GM23338 (cell line): ENCODE results near the gene BUB1. TPM values are rescaled to one million over a fixed set of nuclear protein-coding genes. Genes with fewer than 3 reads are reported as not detected.

ENCODE experiments used
- ATAC-seq: fragments of 200-7000 bp; cut with Tn5 transposase; 3 replicates; pipeline ENCODE4 v1.9.1; 2020
- DNase-seq: peaks from one replicate; pipeline ENCODE4 v3.0.0-alpha.2; 2015; ENCODE audit warnings: low spot score
- H2AFZ ChIP-seq: fragments of 200-600 bp; sonication (generic); 2 replicates; pipeline ENCODE4 v1.8.0; 2016; ENCODE audit warnings: antibody characterized with exemption, mild to moderate bottlenecking, moderate library complexity
- H3F3A ChIP-seq: fragments of 200-600 bp; sonication (generic); replicated peaks from 2 replicates; pipeline ENCODE4 v1.8.0; 2017; ENCODE audit warnings: antibody characterized with exemption, mixed run types, low read depth
- H3K27ac ChIP-seq: fragments of 200-600 bp; sonication (generic); 2 replicates; pipeline ENCODE4 v1.6.1; 2016; ENCODE audit warnings: low read depth
- H3K27me3 ChIP-seq: fragments of 200-600 bp; sonication (generic); 2 replicates; pipeline ENCODE4 v1.8.0; 2016; ENCODE audit warnings: mild to moderate bottlenecking, mixed run types, moderate library complexity; ENCODE audit not compliant: insufficient read depth
- H3K36me3 ChIP-seq: fragments of 200-600 bp; sonication (generic); 2 replicates; pipeline ENCODE4 v1.8.0; 2016; ENCODE audit warnings: mild to moderate bottlenecking; ENCODE audit not compliant: insufficient read depth
- H3K4me1 ChIP-seq: fragments of 200-600 bp; sonication (generic); 2 replicates; pipeline ENCODE4 v1.8.0; 2016; ENCODE audit warnings: mild to moderate bottlenecking, moderate library complexity; ENCODE audit not compliant: insufficient read depth
- H3K4me2 ChIP-seq: fragments of 200-600 bp; sonication (generic); 2 replicates; pipeline ENCODE4 v1.7.1; 2017; ENCODE audit warnings: mixed run types
- H3K4me3 ChIP-seq: fragments of 200-600 bp; sonication (generic); 2 replicates; pipeline ENCODE4 v1.6.1; 2016; ENCODE audit warnings: mixed run types
- H3K79me2 ChIP-seq: fragments of 200-600 bp; sonication (generic); replicated peaks from 2 replicates; pipeline ENCODE4 v1.8.0; 2017; ENCODE audit warnings: mild to moderate bottlenecking; ENCODE audit not compliant: insufficient read depth
- H3K9me2 ChIP-seq: fragments of 200-600 bp; sonication (generic); 2 replicates; pipeline ENCODE4 v1.8.0; 2017; ENCODE audit not compliant: insufficient read depth
- H4K20me1 ChIP-seq: fragments of 200-600 bp; sonication (generic); replicated peaks from 2 replicates; pipeline ENCODE4 v1.8.0; 2017; ENCODE audit warnings: mild to moderate bottlenecking; ENCODE audit not compliant: insufficient read depth
- H3K27ac Mint-ChIP-seq: 2 replicates; pipeline ENCODE4 v1.8.0; 2020; ENCODE audit warnings: inconsistent platforms, mild to moderate bottlenecking, moderate library complexity, mixed read lengths
- H3K27me3 Mint-ChIP-seq: 3 replicates; pipeline ENCODE4 v1.8.0; 2022; ENCODE audit warnings: low read depth, mild to moderate bottlenecking, moderate library complexity, mixed read lengths, inconsistent platforms; ENCODE audit not compliant: insufficient read depth, poor library complexity
- H3K36me3 Mint-ChIP-seq: 3 replicates; pipeline ENCODE4 v1.8.0; 2021; ENCODE audit warnings: low read depth, mild to moderate bottlenecking, inconsistent platforms, moderate library complexity, mixed read lengths
- H3K4me1 Mint-ChIP-seq: 3 replicates; pipeline ENCODE4 v1.8.0; 2020; ENCODE audit warnings: mild to moderate bottlenecking, inconsistent platforms, mixed read lengths
- H3K4me3 Mint-ChIP-seq: 3 replicates; pipeline ENCODE4 v1.8.0; 2021; ENCODE audit warnings: moderate library complexity, mild to moderate bottlenecking, inconsistent platforms, mixed read lengths
- H3K9me3 Mint-ChIP-seq: 3 replicates; pipeline ENCODE4 v1.8.0; 2020; ENCODE audit warnings: moderate library complexity, mild to moderate bottlenecking, inconsistent platforms, mixed read lengths
- CREB1 ChIP-seq: fragments of 250-450 bp; sonication (Bioruptor Pico); IDR thresholded peaks from 2 replicates; pipeline ENCODE4 v1.5.0; 2020; ENCODE audit warnings: low read depth, mild to moderate bottlenecking, moderate library complexity
- CTCF ChIP-seq, 2 experiments: fragments of 200-600 bp in 1 of 2; sonication (generic) in 1 of 2; conservative IDR thresholded peaks; 2 replicates each; pipeline versions ENCODE4 v1.5.1 to v1.6.1; 2016 to 2017; ENCODE audit warnings: antibody characterized with exemption in 2 of 2, low read depth in 2 of 2, mild to moderate bottlenecking in 2 of 2, moderate library complexity in 1 of 2
- ETS1 ChIP-seq: IDR thresholded peaks from 2 replicates; pipeline ENCODE4 v1.6.1; 2016; ENCODE audit warnings: antibody characterized with exemption
- EZH2 ChIP-seq: fragments of 200-600 bp; sonication (generic); IDR thresholded peaks from one replicate; pipeline ENCODE4 v1.8.0; 2017; ENCODE audit warnings: antibody characterized with exemption, mild to moderate bottlenecking, low read depth; ENCODE audit not compliant: unreplicated experiment
- EZH2phosphoT487 ChIP-seq: fragments of 200-600 bp; sonication (generic); IDR thresholded peaks from one replicate; pipeline ENCODE4 v1.8.1; 2018; ENCODE audit warnings: antibody characterized with exemption; ENCODE audit not compliant: unreplicated experiment
- JUNB ChIP-seq: IDR thresholded peaks from one replicate; pipeline ENCODE4 v1.6.1; 2016; ENCODE audit warnings: antibody characterized with exemption; ENCODE audit not compliant: unreplicated experiment
- NANOG ChIP-seq: IDR thresholded peaks from 2 replicates; pipeline ENCODE4 v1.6.1; 2016; ENCODE audit warnings: antibody characterized with exemption, borderline replicate concordance
- POLR2AphosphoS5 ChIP-seq: IDR thresholded peaks from 2 replicates; pipeline ENCODE4 v1.6.1; 2016; ENCODE audit warnings: antibody characterized with exemption, low read depth
- REST ChIP-seq: IDR thresholded peaks from one replicate; pipeline ENCODE4 v1.6.1; 2018; ENCODE audit warnings: antibody characterized with exemption; ENCODE audit not compliant: unreplicated experiment
- STAT1 ChIP-seq: IDR thresholded peaks from one replicate; pipeline ENCODE4 v1.6.1; 2016; ENCODE audit warnings: antibody characterized with exemption; ENCODE audit not compliant: unreplicated experiment
- ZNF331 ChIP-seq: fragments of 250-450 bp; sonication (Bioruptor Pico); IDR thresholded peaks from 2 replicates; pipeline ENCODE4 v1.5.0; 2020; ENCODE audit warnings: low read depth, mild to moderate bottlenecking, moderate library complexity
- ZNF462 ChIP-seq: fragments of 250-450 bp; sonication (Bioruptor Pico); IDR thresholded peaks from 2 replicates; pipeline ENCODE4 v1.5.0; 2020; ENCODE audit warnings: mild to moderate bottlenecking, moderate library complexity
- polyA plus RNA-seq: library from polyadenylated mRNA; unstranded; fragments of >200 nt; fragmentation: Nextera tagmentation; extraction: Ambion mirVana; gene quantifications from 2 replicates; pipeline ENCODE4 v1.2.1, GENCODE V29; 2016
- total RNA-seq: library from RNA; depleted of rRNA; stranded (reverse); fragments of >200 nt; shearing (Covaris generic); gene quantifications from 2 replicates; pipeline ENCODE4 v1.2.3, GENCODE V29; 2014

BUB1 gene
- total and polyA plus RNA-seq, 2 experiments from 2014 or later, result 59.4 to 184 TPM

- no peak overlapping the region for H3K4me3 Mint-ChIP-seq
Observed at GRCh38 chr2:110642360-110642759, 35.5 kb downstream of the BUB1 start.

More at GRCh38 chr2:110642360-110642759, 35.5 kb downstream of the BUB1 start:
- TF ChIP-seq EZH2phosphoT487, result no peak
- TF ChIP-seq REST, result no peak
- no peak for TF ChIP-seq ETS1
- TF ChIP-seq ZNF462 (CRISPR knock-in tag), result no peak
- TF ChIP-seq ZNF331 (CRISPR knock-in tag), result no peak
- no peak for TF ChIP-seq NANOG
- TF ChIP-seq CREB1 (CRISPR knock-in tag), result no peak
- no peak for TF ChIP-seq CTCF (conservative IDR thresholded peaks at IDR 0.05; ENCODE audit: low read depth in 2 of 2)
- TF ChIP-seq POLR2AphosphoS5, result no peak
- no peak for TF ChIP-seq EZH2
- TF ChIP-seq JUNB, result no peak
- no peak for TF ChIP-seq STAT1
- H2AFZ ChIP-seq, result no peak overlapping the region
- no peaks in the 10 kb centered on the region for H3K27me3 ChIP-seq
- DNase-seq (no peak), ATAC-seq (no peak)
- no peaks in the 10 kb centered on the region for H3F3A ChIP-seq
- Mint-ChIP-seq H3K9me3 (no peaks in the 10 kb centered on the region), H3K36me3 (peaks cover 75% of the 10 kb centered on the region), H3K4me1 (peaks cover 10% of the 10 kb centered on the region; the same call in 2 of the 3 replicates), H3K27me3 (peaks cover 4% of the 10 kb centered on the region), H3K27ac (no peak overlapping the region)
- peaks cover 33% of the 10 kb centered on the region for H3K79me2 ChIP-seq
- no peak overlapping the region for H3K4me3 ChIP-seq
- H4K20me1 ChIP-seq, result peaks cover 27% of the 10 kb centered on the region
- peaks cover 47% of the 10 kb centered on the region for H3K36me3 ChIP-seq
- H3K4me2 ChIP-seq, result no peak overlapping the region
- H3K27ac ChIP-seq, result no peak overlapping the region
- no peaks in the 10 kb centered on the region for H3K4me1 ChIP-seq
- no peaks in the 10 kb centered on the region for H3K9me2 ChIP-seq
